Activated T-cell treated with anti-CD3 and anti-CD28 coated beads for 1 hour (primary cell): ENCODE data around the gene RPS21.
"Not testable (repeated sequence)": the region's sequence is repeated elsewhere in the genome, so short reads cannot be mapped to it uniquely, and the experiment has no call there.

Source experiments
- DNase-seq: peaks from one replicate; pipeline ENCODE4 v3.0.0-alpha.2; 2020; ENCODE audit warnings: low read depth

The RPS21 gene

GRCh38 chr20:62365814-62366369 lies 21.0 kb upstream of the RPS21 start:
- DNase-seq, result no peak

GRCh38 chr20:62366370-62367135 lies 20.4 kb upstream of the RPS21 start:
- no peak for DNase-seq

- no peak for DNase-seq
These were observed 19.7 kb upstream of the RPS21 start, which contains the start of gene LAMA5 for GRCh38 chr20:62367136-62367632. LAMA5 (minus strand) TSS chr20:62367312; CDS start chr20:62367245, 67 bp downstream.

GRCh38 chr20:62367633-62368391 lies 19.1 kb upstream of the RPS21 start:
- DNase-seq, result no peak

- no peak for DNase-seq
These were observed 18.4 kb upstream of the RPS21 start for GRCh38 chr20:62368392-62368975.

GRCh38 chr20:62368976-62369814 lies 17.7 kb upstream of the RPS21 start:
- DNase-seq, result no peak

- no peak for DNase-seq
These were observed 17.1 kb upstream of the RPS21 start for GRCh38 chr20:62369815-62370114.

GRCh38 chr20:62370115-62370806 lies 16.6 kb upstream of the RPS21 start:
- DNase-seq, result no peak

- DNase-seq, result no peak
These were observed 15.9 kb upstream of the RPS21 start for GRCh38 chr20:62370807-62371587.

- no peak for DNase-seq
These were observed 15.3 kb upstream of the RPS21 start for GRCh38 chr20:62371588-62372041.

- DNase-seq, result no peak
These were observed 14.6 kb upstream of the RPS21 start for GRCh38 chr20:62372042-62372993.

GRCh38 chr20:62373631-62374179 lies 13.2 kb upstream of the RPS21 start:
- DNase-seq, result not testable (repeated sequence)

GRCh38 chr20:62374331-62375152 lies 12.4 kb upstream of the RPS21 start:
- no peak for DNase-seq

- DNase-seq, result no peak
These were observed 10.5 kb upstream of the RPS21 start for GRCh38 chr20:62376112-62377063.

- no peak for DNase-seq
These were observed 9.8 kb upstream of the RPS21 start for GRCh38 chr20:62377064-62377461.

GRCh38 chr20:62377615-62378178 lies 9.2 kb upstream of the RPS21 start:
- no peak for DNase-seq
